HepG2 (cell line): ENCODE data around the gene SCUBE2.

ENCODE experiments used
- ATF1 ChIP-seq: IDR thresholded peaks from 2 replicates; pipeline ENCODE4 v1.6.1; 2016; ENCODE audit warnings: mild to moderate bottlenecking, control low read depth
- ESRRA ChIP-seq: sonication (generic); formaldehyde crosslinking; IDR thresholded peaks from 2 replicates; pipeline ENCODE4 v1.5.1; 2020; ENCODE audit warnings: mild to moderate bottlenecking, low read depth, missing genetic modification reagents
- HNRNPK ChIP-seq: fragments of 200-400 bp; formaldehyde crosslinking; IDR thresholded peaks from 2 replicates; pipeline ENCODE4 v1.6.1; 2018; ENCODE audit warnings: low read length, low read depth, moderate library complexity, mild to moderate bottlenecking; ENCODE audit not compliant: poor library complexity, severe bottlenecking
- JUN ChIP-seq: sonication (generic); formaldehyde crosslinking; IDR thresholded peaks from 2 replicates; pipeline ENCODE4 v1.4.0; 2020; ENCODE audit warnings: mild to moderate bottlenecking, missing genetic modification reagents
- PHF8 ChIP-seq: sonication (generic); formaldehyde crosslinking; IDR thresholded peaks from 2 replicates; pipeline ENCODE4 v1.5.0; 2020; ENCODE audit warnings: missing genetic modification reagents
- SIX4 ChIP-seq: sonication (generic); formaldehyde crosslinking; IDR thresholded peaks from 2 replicates; pipeline ENCODE4 v1.4.0; 2020; ENCODE audit warnings: missing genetic modification reagents
- SRF ChIP-seq: IDR thresholded peaks from 2 replicates; pipeline ENCODE4 v1.6.1; 2011; ENCODE audit warnings: mild to moderate bottlenecking, low read depth, low read length, moderate library complexity
- ZNF747 ChIP-seq: sonication (generic); formaldehyde crosslinking; IDR thresholded peaks from 2 replicates; pipeline ENCODE4 v1.8.1; 2023; ENCODE audit warnings: missing genetic modification reagents, mild to moderate bottlenecking, borderline replicate concordance
- TF ChIP-seq, protein P1 (sequence below): sonication (generic); formaldehyde crosslinking; IDR thresholded peaks from 2 replicates; pipeline ENCODE4 v1.4.0; 2020; ENCODE audit warnings: mild to moderate bottlenecking, missing genetic modification reagents
- TF ChIP-seq, protein P2 (sequence below): sonication (generic); formaldehyde crosslinking; IDR thresholded peaks from 2 replicates; pipeline ENCODE4 v1.4.0; 2020; ENCODE audit warnings: missing genetic modification reagents
- TF ChIP-seq, protein P3 (sequence below): sonication (generic); formaldehyde crosslinking; IDR thresholded peaks from 2 replicates; pipeline ENCODE4 v1.5.0; 2020; ENCODE audit warnings: missing genetic modification reagents
- TF ChIP-seq, protein P4 (sequence below): sonication (generic); formaldehyde crosslinking; IDR thresholded peaks from 2 replicates; pipeline ENCODE4 v1.5.0; 2020; ENCODE audit warnings: mild to moderate bottlenecking, missing genetic modification reagents, moderate library complexity

DNA sequence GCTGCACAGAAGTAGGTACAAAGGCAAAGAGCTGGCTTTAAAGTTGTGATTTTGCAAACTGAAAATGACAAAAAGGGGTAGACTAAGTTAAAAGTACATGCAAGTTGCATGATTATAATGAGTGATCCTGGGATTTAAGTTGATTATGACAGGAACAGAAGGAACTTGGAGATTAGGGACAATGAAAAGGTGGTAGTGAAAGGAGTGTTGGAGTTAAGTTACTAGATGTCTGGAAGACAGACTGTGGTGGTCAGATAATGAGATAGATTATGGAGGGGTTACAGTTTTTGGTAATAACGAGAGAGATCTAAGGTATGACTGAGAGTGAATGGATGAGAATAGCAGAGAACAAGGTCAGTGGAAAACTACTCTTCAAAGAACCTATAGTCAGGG lies 119.5 kb downstream of the SCUBE2 start:
- TF ChIP-seq, protein P1, sequence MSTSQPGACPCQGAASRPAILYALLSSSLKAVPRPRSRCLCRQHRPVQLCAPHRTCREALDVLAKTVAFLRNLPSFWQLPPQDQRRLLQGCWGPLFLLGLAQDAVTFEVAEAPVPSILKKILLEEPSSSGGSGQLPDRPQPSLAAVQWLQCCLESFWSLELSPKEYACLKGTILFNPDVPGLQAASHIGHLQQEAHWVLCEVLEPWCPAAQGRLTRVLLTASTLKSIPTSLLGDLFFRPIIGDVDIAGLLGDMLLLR, result no peak
- TF ChIP-seq ESRRA, result no peak
- TF ChIP-seq JUN (CRISPR knock-in tag), result no peak
- TF ChIP-seq, protein P2, sequence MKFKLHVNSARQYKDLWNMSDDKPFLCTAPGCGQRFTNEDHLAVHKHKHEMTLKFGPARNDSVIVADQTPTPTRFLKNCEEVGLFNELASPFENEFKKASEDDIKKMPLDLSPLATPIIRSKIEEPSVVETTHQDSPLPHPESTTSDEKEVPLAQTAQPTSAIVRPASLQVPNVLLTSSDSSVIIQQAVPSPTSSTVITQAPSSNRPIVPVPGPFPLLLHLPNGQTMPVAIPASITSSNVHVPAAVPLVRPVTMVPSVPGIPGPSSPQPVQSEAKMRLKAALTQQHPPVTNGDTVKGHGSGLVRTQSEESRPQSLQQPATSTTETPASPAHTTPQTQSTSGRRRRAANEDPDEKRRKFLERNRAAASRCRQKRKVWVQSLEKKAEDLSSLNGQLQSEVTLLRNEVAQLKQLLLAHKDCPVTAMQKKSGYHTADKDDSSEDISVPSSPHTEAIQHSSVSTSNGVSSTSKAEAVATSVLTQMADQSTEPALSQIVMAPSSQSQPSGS (CRISPR knock-in tag), result no peak
- TF ChIP-seq SRF, result no peak
- TF ChIP-seq HNRNPK, result no peak
- TF ChIP-seq ZNF747 (CRISPR knock-in tag), result no peak
- no peak for TF ChIP-seq PHF8 (CRISPR knock-in tag)
- TF ChIP-seq ATF1 (CRISPR knock-in tag), result no peak
- TF ChIP-seq SIX4 (CRISPR knock-in tag), result no peak
- TF ChIP-seq, protein P3, sequence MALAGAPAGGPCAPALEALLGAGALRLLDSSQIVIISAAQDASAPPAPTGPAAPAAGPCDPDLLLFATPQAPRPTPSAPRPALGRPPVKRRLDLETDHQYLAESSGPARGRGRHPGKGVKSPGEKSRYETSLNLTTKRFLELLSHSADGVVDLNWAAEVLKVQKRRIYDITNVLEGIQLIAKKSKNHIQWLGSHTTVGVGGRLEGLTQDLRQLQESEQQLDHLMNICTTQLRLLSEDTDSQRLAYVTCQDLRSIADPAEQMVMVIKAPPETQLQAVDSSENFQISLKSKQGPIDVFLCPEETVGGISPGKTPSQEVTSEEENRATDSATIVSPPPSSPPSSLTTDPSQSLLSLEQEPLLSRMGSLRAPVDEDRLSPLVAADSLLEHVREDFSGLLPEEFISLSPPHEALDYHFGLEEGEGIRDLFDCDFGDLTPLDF (CRISPR knock-in tag), result no peak
- TF ChIP-seq, protein P4, sequence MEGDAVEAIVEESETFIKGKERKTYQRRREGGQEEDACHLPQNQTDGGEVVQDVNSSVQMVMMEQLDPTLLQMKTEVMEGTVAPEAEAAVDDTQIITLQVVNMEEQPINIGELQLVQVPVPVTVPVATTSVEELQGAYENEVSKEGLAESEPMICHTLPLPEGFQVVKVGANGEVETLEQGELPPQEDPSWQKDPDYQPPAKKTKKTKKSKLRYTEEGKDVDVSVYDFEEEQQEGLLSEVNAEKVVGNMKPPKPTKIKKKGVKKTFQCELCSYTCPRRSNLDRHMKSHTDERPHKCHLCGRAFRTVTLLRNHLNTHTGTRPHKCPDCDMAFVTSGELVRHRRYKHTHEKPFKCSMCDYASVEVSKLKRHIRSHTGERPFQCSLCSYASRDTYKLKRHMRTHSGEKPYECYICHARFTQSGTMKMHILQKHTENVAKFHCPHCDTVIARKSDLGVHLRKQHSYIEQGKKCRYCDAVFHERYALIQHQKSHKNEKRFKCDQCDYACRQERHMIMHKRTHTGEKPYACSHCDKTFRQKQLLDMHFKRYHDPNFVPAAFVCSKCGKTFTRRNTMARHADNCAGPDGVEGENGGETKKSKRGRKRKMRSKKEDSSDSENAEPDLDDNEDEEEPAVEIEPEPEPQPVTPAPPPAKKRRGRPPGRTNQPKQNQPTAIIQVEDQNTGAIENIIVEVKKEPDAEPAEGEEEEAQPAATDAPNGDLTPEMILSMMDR, result no peak
